HG02885 (cell line): ENCODE measurements around the gene ATXN7L1.

Source experiments
- ATAC-seq: cut with Tn5 transposase; IDR thresholded peaks from one replicate; pipeline ENCODE4 v1.9.1; 2021; ENCODE audit warnings: mild to moderate bottlenecking; ENCODE audit not compliant: unreplicated experiment, poor library complexity

Gene ATXN7L1

GRCh38 chr7:105638334-105638733 is 238.1 kb downstream of the ATXN7L1 start:
- ATAC-seq = no peak

DNA sequence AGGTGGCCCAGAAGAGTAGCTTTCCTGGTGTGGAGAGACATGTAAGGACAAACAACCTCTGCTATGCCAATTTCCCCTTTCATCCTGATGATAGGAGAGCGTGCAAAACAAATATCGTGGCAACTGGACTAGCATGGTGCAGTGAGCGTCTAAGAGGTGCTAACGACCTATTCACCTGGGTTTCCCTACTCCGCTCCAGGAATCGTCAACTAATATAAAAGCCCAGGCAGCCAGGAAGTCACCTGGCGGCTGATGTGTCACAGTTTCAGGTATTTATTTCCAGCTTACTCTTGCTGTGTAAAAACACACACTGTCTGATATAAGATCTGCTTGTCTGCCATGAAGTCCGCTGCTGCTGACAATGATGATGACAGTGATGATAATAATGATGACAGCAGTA is 238.6 kb downstream of the ATXN7L1 start:
- no peak for ATAC-seq

GRCh38 chr7:105636982-105637381 is 239.4 kb downstream of the ATXN7L1 start:
- no peak for ATAC-seq

DNA sequence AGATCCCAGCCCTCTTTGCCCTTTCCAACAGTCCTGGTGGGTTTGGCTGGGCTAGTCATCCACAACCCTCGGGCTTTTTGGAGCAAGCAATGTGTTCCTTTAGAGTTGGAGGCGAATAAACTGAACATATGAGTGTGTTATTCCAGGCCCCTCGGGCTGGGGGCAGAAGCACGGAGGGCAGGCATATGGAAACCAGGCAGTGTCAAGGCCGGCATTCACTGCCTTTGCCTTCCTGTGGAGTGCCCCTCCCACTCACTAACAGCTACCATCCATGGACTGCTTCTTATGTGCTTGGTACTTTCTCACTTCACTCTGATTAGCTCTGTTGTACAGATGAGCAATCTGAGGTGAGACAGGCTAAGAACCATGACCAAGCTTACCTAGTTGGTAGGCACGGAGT is 241.2 kb downstream of the ATXN7L1 start:
- no peak for ATAC-seq

DNA sequence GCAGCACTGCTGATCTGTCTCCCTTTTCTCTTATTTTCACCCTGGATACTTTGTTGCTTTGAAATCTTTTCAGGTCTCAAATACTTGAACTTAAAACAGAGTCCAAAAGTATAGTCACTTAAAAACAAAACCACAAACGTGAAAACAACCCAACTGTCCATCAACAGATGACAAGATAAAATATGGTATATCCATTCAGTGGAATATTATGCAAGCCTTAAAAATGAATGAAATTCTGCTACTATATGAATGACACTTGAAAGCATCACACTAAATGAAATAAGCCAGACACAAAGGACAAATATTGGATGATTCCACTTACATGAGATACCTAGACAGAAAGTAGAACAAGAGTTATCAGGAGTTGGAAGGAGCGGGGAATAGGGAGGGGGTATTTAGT is 250.4 kb downstream of the ATXN7L1 start:
- ATAC-seq = no peak

GRCh38 chr7:105623906-105624305 is 252.5 kb downstream of the ATXN7L1 start:
- no peak for ATAC-seq

- ATAC-seq = no peak
These were observed 253.0 kb downstream of the ATXN7L1 start for GRCh38 chr7:105623378-105623777.

DNA sequence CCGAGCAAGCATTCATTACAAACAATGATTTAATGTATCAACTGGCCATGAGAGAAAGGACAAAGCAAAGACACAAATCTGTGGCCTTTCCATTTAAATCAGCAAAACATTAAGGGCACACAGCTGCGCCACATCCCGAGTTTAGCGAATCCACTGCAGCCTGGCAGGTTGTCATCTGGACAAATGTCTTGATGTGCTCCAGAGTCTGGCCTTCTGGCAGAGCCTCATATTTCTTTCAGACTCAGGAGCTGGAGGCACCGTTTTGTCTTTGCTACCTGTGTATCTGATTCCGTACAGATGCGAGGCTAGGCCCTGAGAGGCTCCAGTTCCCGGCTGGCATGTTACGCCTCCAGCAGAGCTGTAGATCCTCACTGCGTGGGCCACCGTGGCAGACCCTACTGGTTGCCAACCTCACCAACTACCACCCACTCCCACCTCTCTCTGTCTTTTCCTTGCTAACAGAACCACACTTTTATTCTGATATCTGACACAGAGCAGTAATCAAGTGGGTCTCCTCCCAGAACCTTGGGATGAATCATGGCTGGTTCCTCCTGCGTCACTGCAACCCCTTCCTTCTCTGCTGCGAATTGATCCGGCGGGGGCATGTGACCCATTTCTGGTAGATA is 254.2 kb downstream of the ATXN7L1 start:
- ATAC-seq = no peak

GRCh38 chr7:105621617-105622016 is 254.8 kb downstream of the ATXN7L1 start:
- ATAC-seq = no peak

- ATAC-seq = no peak
These were observed 255.2 kb downstream of the ATXN7L1 start for GRCh38 chr7:105621176-105621575.

- no peak for ATAC-seq
These were observed 256.8 kb downstream of the ATXN7L1 start for GRCh38 chr7:105619590-105619989.

- ATAC-seq = no peak
These were observed 258.4 kb downstream of the ATXN7L1 start for GRCh38 chr7:105618016-105618296.

DNA sequence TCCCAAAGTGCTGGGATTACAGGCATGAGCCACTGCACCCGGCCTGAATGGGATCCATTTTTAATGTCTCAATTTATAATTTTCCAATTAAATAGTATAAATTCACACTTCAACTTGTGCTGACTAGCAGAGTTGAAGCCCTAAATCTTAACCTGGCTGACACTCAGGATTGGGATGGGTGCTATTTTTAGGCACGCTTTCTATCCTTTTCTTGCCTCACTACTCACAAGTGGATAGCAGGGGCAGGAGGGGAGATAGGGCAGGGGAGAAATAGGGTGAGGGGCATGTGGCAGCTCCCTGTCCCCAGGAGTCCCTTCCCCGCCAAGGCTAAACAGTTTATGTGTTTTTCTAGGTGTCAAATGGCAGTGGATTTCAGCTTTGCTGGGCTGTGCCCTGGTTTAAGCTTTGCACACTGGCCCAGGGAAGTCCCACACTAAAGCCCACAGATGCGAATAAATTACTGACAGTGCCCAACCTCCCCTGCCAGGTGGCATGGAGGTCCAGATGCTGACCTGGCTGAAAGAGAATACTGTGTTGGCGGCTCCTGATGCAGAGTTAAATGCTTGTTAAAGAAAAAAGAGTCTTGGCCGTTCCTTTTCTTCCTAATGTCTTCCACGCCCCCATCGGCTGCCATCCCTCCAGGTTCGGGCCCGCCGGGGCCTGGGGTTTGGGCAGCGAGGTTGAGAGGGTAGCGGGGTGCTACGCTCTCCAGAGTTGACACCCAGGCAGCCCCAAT is 259.0 kb downstream of the ATXN7L1 start:
- no peak for ATAC-seq

- no peak for ATAC-seq
These were observed 262.0 kb downstream of the ATXN7L1 start for GRCh38 chr7:105614341-105614840.

DNA sequence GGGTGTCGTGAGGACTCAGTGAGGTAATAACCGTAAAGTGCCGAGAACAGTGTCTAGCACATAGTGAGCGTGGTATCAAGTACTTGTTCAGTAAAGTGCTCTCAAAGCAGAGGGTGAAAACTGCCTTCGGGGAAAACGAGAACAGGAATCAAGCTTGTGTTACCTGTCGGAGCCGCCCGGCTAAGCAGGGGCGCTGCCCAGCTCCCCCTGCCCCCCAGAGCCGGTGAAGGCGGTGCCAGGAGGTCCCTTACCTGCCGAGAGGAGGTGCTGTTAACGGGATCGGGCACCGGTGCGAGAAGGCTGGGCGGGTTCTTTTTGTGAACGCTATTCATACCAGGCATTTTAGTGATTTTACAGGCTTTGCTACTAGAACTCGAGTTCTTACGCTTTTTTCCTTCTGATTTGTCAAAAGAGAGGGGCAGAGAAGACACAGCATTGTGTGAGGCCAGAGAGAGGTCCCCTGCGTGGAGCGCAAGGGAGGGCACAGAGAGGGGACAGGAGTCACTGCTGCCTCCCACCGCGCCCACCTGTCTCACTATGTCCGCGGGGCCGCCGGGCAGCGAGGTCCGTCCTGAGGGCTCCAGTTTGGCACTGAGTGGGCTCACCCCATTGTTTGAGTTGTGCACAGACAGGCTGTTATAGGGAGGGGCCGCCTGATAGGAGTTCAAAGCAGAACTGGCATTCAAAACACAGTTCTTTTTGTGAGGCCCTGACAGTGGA is 262.6 kb downstream of the ATXN7L1 start:
- ATAC-seq = no peak

GRCh38 chr7:105612806-105613205 is 263.6 kb downstream of the ATXN7L1 start:
- ATAC-seq = no peak

GRCh38 chr7:105611856-105612775 is 264.3 kb downstream of the ATXN7L1 start:
- ATAC-seq = no peak

DNA sequence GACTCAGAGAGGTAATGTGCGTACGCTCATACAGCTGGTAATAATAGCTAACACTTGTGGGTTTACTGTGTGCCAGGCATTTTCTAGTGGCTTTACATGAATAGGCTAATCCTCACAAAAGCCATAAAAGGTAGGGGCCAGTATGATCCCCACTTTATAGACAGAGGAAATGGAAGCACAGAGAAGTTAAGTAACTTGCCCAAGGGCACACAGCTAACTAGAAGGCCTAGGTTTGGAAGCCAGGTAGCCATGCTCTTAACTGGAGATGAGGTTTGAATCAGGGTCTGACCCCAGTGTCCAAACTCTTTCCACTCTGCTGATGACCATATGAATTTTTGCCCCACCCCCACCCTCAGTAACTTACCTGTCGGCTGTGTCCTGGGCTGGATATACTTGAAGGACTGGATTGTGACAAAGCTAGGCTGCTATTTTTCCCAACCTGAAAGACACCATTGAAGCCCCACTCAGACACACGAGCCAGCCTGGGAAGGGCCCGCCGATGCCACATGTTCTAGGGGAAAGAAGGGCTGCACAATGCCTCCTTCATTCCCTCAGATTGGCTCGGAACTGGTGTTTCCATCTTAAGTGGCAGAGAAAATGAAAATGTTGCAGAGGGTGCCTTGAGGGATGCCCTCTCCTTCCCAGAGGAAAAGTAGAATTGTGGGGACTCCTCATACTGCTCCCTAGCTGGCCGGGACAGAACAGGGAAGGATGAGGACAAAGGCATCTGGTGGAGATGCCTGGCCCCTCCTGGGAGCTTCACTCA is 266.1 kb downstream of the ATXN7L1 start:
- ATAC-seq = no peak

DNA sequence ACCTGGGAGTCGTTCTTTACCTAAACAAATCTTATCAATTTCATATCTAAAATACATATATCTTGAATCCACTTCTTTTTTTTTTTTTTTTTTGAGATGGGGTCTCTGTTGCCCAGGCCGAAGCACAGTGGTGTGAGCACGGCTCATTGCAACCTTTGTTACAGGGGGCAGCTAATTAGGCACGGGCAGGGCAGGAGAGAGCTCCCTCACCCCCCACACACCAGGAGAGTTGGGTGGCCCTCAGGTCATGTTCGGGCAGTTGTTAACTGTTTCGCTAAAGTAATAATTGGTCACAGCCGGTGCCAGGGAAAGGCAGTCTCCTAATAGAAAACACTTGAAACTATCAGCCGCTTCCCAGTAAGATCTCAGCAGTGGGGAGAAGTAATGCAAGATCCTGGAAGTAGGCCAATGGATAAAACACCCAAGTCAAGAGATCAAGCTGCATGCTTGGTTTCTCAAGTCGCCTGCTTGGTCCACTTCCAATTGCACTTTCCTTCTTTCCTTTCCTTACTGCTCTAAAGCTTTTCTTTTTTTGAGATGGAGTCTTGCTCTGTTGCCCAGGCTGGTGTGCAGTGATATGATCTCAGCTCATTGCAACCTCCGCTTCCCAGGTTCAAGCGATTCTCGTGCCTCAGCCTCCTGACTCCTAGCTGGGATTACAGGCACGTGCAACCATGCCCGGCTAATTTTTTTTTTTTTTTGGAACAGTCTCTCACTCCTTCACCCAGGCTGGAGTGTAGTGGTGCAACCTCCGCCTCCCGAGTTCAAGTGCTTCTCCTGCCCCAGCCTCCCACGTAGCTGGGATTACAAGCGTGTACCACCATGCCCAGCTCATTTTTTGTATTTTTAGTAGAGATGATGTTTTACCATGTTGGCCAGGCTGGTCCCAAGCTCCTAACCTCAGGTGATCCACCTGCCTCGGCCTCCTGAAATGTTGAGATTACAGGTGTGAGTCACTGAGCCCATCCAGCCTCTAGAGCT is 273.8 kb downstream of the ATXN7L1 start:
- no peak for ATAC-seq
